A549 (cell line): ENCODE measurements around the gene OMD. TPM values are rescaled to one million over a fixed set of nuclear protein-coding genes. Genes with fewer than 3 reads are reported as not detected.
A peak's percentile ranks its signal among the peaks of the same experiment; 100 is the strongest.

Experiments used
- ATAC-seq, 2 experiments: fragments of 200-7000 bp in 1 of 2; fragments of >200 bp in 1 of 2; cut with Nextera tagmentation in 1 of 2; cut with Tn5 transposase in 1 of 2; 3 replicates each; pipeline versions ENCODE4 v1.8.0 to v1.9.1; 2018 to 2020; ENCODE audit warnings: mild to moderate bottlenecking in 1 of 2, moderate library complexity in 1 of 2
- CTCF ChIA-PET: fragments of 300-600 bp; sonication (Branson Sonifier 250); formaldehyde crosslinking; extraction: SDS; loops from one replicate; lab custom pipeline; 2021; ENCODE audit warnings: antibody characterized with exemption, inconsistent platforms; lab: Yijun Ruan, JAX
- POLR2A ChIA-PET: fragments of 350-600 bp; formaldehyde crosslinking; extraction: SDS; loops from one replicate; lab custom pipeline; 2021; ENCODE audit warnings: antibody characterized with exemption, inconsistent platforms; lab: Yijun Ruan, JAX
- DNase-seq, 2 experiments: peaks; one replicate each; pipeline versions ENCODE4 v3.0.0 to v3.0.0-alpha.2; 2011 to 2016; ENCODE audit warnings: low read depth in 1 of 2, low spot score in 1 of 2
- FAIRE-seq: peaks from 2 replicates; lab custom pipeline; 2011; peaks lifted over from hg19 to GRCh38; lab: Jason Lieb, UNC
- H3K27ac ChIP-seq, 2 experiments: fragments of >200 bp; sonication (Bioruptor Twin); formaldehyde crosslinking; 3 replicates each; pipeline ENCODE4 v1.5.1; 2016 to 2017
- H3K4me1 ChIP-seq: fragments of >200 bp; sonication (Bioruptor Twin); formaldehyde crosslinking; 3 replicates; pipeline ENCODE4 v1.6.1; 2016
- H3K4me2 ChIP-seq: fragments of >200 bp; sonication (Bioruptor Twin); formaldehyde crosslinking; 3 replicates; pipeline ENCODE4 v1.6.1; 2016
- H3K4me3 ChIP-seq: fragments of >200 bp; sonication (Bioruptor Twin); formaldehyde crosslinking; 3 replicates; pipeline ENCODE4 v1.5.1; 2016
- H3K9me3 ChIP-seq: fragments of >200 bp; sonication (Bioruptor Twin); formaldehyde crosslinking; 3 replicates; pipeline ENCODE4 v1.6.1; 2016
- CBX2 ChIP-seq: fragments of 200-600 bp; sonication (generic); IDR thresholded peaks from 2 replicates; pipeline ENCODE4 v1.6.1; 2016; ENCODE audit warnings: low read depth, mild to moderate bottlenecking, borderline replicate concordance
- CBX8 ChIP-seq: fragments of 200-600 bp; sonication (generic); IDR thresholded peaks from 2 replicates; pipeline ENCODE4 v1.6.1; 2016
- CHD2 ChIP-seq: fragments of 150-350 bp; IDR thresholded peaks from 2 replicates; pipeline ENCODE4 v1.6.1; 2014; ENCODE audit warnings: low read length; ENCODE audit not compliant: partially characterized antibody
- EP300 ChIP-seq, 2 experiments: fragments of >200 bp; sonication (Bioruptor Twin); formaldehyde crosslinking; IDR thresholded peaks; 2 replicates in 1 of 2; 3 replicates in 1 of 2; pipeline ENCODE4 v1.6.1; 2016 to 2017
- FOSL2 ChIP-seq, 2 experiments: fragments of 450-650 bp in 1 of 2; fragments of >200 bp in 1 of 2; sonication (Bioruptor Twin) in 1 of 2; formaldehyde crosslinking; IDR thresholded peaks; 2 replicates each; pipeline versions ENCODE4 v1.5.0 to v1.6.1; 2016 to 2020; ENCODE audit warnings: mild to moderate bottlenecking in 1 of 2, moderate library complexity in 1 of 2
- GATA3 ChIP-seq: IDR thresholded peaks from 2 replicates; pipeline ENCODE4 v1.6.1; 2012; ENCODE audit warnings: borderline replicate concordance
- HDAC2 ChIP-seq: fragments of 200-600 bp; sonication (generic); IDR thresholded peaks from 2 replicates; pipeline ENCODE4 v1.6.1; 2016
- HEYL ChIP-seq: fragments of 250-450 bp; sonication (Bioruptor Pico); IDR thresholded peaks from 2 replicates; pipeline ENCODE4 v1.8.0; 2021; ENCODE audit warnings: mild to moderate bottlenecking, moderate library complexity
- HOXB13 ChIP-seq: fragments of 250-450 bp; sonication (Bioruptor Pico); IDR thresholded peaks from 2 replicates; pipeline ENCODE4 v1.5.0; 2020; ENCODE audit warnings: low read depth, mild to moderate bottlenecking, moderate library complexity
- HOXB5 ChIP-seq: fragments of 250-450 bp; sonication (Bioruptor Pico); IDR thresholded peaks from 2 replicates; pipeline ENCODE4 v1.5.0; 2020; ENCODE audit warnings: mild to moderate bottlenecking, moderate library complexity
- KDM1A ChIP-seq: fragments of 200-600 bp; sonication (generic); IDR thresholded peaks from 2 replicates; pipeline ENCODE4 v1.6.1; 2016; ENCODE audit warnings: low read depth, mild to moderate bottlenecking
- KDM5A ChIP-seq: fragments of 200-600 bp; sonication (generic); IDR thresholded peaks from 2 replicates; pipeline ENCODE4 v1.6.1; 2016; ENCODE audit warnings: antibody characterized with exemption, mild to moderate bottlenecking
- NFE2L2 ChIP-seq: fragments of 150-350 bp; conservative IDR thresholded peaks from 2 replicates; pipeline ENCODE4 v1.6.1; 2014; ENCODE audit warnings: low read length
- NPAS2 ChIP-seq: fragments of 250-450 bp; sonication (Bioruptor Pico); IDR thresholded peaks from 2 replicates; pipeline ENCODE4 v1.8.0; 2022; ENCODE audit warnings: mild to moderate bottlenecking, moderate library complexity, borderline replicate concordance
- POLR2A ChIP-seq: IDR thresholded peaks from 2 replicates; pipeline ENCODE4 v1.6.1; 2012; ENCODE audit warnings: mild to moderate bottlenecking, low read length
- RAD21 ChIP-seq, 2 experiments: fragments of >200 bp in 1 of 2; sonication (Bioruptor Twin) in 1 of 2; formaldehyde crosslinking in 1 of 2; IDR thresholded peaks in 1 of 2; conservative IDR thresholded peaks in 1 of 2; 2 replicates in 1 of 2; 3 replicates in 1 of 2; pipeline ENCODE4 v1.6.1; 2012 to 2018; ENCODE audit warnings: inconsistent platforms in 1 of 2
- RFX5 ChIP-seq: fragments of 450-650 bp; IDR thresholded peaks from 2 replicates; pipeline ENCODE4 v1.7.1; 2014; ENCODE audit warnings: antibody characterized with exemption, mild to moderate bottlenecking, moderate library complexity
- SREBF2 ChIP-seq: fragments of 450-650 bp; IDR thresholded peaks from 2 replicates; pipeline ENCODE4 v1.6.1; 2014; ENCODE audit warnings: mild to moderate bottlenecking, moderate library complexity
- TFCP2L1 ChIP-seq: fragments of 250-450 bp; sonication (Bioruptor Pico); IDR thresholded peaks from 2 replicates; pipeline ENCODE4 v1.5.0; 2021; ENCODE audit warnings: mild to moderate bottlenecking
- USF2 ChIP-seq: fragments of 450-650 bp; IDR thresholded peaks from 2 replicates; pipeline ENCODE4 v1.6.1; 2014; ENCODE audit warnings: antibody characterized with exemption
- ZC3H11A ChIP-seq: fragments of 450-650 bp; IDR thresholded peaks from 2 replicates; pipeline ENCODE4 v1.6.1; 2014; ENCODE audit warnings: antibody characterized with exemption, mild to moderate bottlenecking
- ZSCAN20 ChIP-seq: fragments of 250-450 bp; sonication (Bioruptor Pico); IDR thresholded peaks from 2 replicates; pipeline ENCODE4 v1.8.0; 2022; ENCODE audit warnings: mild to moderate bottlenecking, moderate library complexity
- WGBS: methylation state at CpG from one replicate; pipeline ENCODE4 v1.1.6; 2017; ENCODE audit errors: missing lambda C conversion rate; 5-methylcytosine and 5-hydroxymethylcytosine counted together
- polyA plus RNA-seq, 4 experiments: library from polyadenylated mRNA; depleted of rRNA in 3 of 4; stranded (reverse); fragments of >200 nt; fragmentation: RNase III in 1 of 4; extraction: RNeasy Plus Mini Kit Qiagen cat#74134 plus additional on column Dnase treatment in 1 of 4; gene quantifications; 2 replicates in 3 of 4; 3 replicates in 1 of 4; pipeline ENCODE4 v1.2.3, GENCODE V29; 2011 to 2017
- TF ChIP-seq, protein P1 (sequence below): fragments of 250-450 bp; sonication (Bioruptor Pico); IDR thresholded peaks from 2 replicates; pipeline ENCODE4 v1.5.0; 2021; ENCODE audit warnings: mild to moderate bottlenecking, moderate library complexity, borderline replicate concordance
- TF ChIP-seq, protein P2 (sequence below): IDR thresholded peaks from 2 replicates; pipeline ENCODE4 v1.6.1; 2012
- TF ChIP-seq, protein P3 (sequence below): fragments of 150-350 bp; IDR thresholded peaks from 2 replicates; pipeline ENCODE4 v1.6.1; 2014; ENCODE audit warnings: low read depth, mild to moderate bottlenecking, low read length
- TF ChIP-seq, protein P4 (sequence below): fragments of >200 bp; sonication (Bioruptor Twin); formaldehyde crosslinking; IDR thresholded peaks from 2 replicates; pipeline ENCODE4 v1.6.1; 2016
- TF ChIP-seq, protein P5 (sequence below): fragments of 250-450 bp; sonication (Bioruptor Pico); IDR thresholded peaks from 2 replicates; pipeline ENCODE4 v1.5.0; 2020; ENCODE audit warnings: low read depth, mild to moderate bottlenecking, moderate library complexity

The OMD gene
- polyA plus RNA-seq, 2 of the 4 experiments (the other 2 are of a cell fraction): not detected

DNA sequence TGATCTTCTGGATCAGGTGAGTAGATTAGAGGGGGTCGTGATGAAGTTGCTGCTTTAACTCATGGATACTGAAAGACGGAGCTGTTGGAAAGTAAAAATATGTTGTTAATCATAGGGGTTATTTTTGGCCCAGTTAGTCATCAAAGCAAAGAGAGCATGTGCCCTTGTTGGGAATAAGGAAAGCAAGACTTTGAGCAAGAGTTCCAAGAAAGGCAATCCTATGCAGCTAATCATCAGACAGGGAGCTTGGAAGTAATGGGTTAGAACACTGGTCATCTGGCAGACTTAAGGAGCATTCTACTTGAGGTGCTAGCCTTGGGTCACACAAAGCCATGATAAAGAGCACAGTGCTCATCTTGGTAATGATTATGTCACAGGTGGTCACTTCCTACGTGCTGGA lies 39.7 kb upstream of the OMD start:
- Histone ChIP-seq H3K4me2 (peak overlapping the region; percentile 19; the same call in 1 of the 3 replicates), H3K4me3 (no peak overlapping the region), H3K4me1 (peaks cover 9% of the 10 kb centered on the region), H3K27ac (no peak overlapping the region), H3K9me3 (no peaks in the 10 kb centered on the region)
- peak; percentile 56; a peak in 5 of 6 replicates for ATAC-seq
- CTCF ChIA-PET: interaction anchor here (0.6 to 1.6 kb wide), 4 partner anchors 8 to 138 kb away, joined by 3 to 5 read pairs (median 3); partner anchors contain the start of genes CENPP and NOL8
- TF ChIP-seq, protein P1, sequence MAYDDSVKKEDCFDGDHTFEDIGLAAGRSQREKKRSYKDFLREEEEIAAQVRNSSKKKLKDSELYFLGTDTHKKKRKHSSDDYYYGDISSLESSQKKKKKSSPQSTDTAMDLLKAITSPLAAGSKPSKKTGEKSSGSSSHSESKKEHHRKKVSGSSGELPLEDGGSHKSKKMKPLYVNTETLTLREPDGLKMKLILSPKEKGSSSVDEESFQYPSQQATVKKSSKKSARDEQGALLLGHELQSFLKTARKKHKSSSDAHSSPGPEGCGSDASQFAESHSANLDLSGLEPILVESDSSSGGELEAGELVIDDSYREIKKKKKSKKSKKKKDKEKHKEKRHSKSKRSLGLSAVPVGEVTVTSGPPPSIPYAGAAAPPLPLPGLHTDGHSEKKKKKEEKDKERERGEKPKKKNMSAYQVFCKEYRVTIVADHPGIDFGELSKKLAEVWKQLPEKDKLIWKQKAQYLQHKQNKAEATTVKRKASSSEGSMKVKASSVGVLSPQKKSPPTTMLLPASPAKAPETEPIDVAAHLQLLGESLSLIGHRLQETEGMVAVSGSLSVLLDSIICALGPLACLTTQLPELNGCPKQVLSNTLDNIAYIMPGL (CRISPR knock-in tag): no peak
- no peak for TF ChIP-seq NPAS2
- TF ChIP-seq CBX8: no peak
- no peak for TF ChIP-seq RFX5
- TF ChIP-seq TFCP2L1 (CRISPR knock-in tag): no peak
- no peak for TF ChIP-seq GATA3
- TF ChIP-seq CBX2: no peak
- no peak for TF ChIP-seq CHD2
- TF ChIP-seq NFE2L2: no peak
- TF ChIP-seq, protein P2, sequence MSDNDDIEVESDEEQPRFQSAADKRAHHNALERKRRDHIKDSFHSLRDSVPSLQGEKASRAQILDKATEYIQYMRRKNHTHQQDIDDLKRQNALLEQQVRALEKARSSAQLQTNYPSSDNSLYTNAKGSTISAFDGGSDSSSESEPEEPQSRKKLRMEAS: no peak
- TF ChIP-seq EP300 (IDR thresholded peaks at IDR 0.05): no peak
- TF ChIP-seq, protein P3, sequence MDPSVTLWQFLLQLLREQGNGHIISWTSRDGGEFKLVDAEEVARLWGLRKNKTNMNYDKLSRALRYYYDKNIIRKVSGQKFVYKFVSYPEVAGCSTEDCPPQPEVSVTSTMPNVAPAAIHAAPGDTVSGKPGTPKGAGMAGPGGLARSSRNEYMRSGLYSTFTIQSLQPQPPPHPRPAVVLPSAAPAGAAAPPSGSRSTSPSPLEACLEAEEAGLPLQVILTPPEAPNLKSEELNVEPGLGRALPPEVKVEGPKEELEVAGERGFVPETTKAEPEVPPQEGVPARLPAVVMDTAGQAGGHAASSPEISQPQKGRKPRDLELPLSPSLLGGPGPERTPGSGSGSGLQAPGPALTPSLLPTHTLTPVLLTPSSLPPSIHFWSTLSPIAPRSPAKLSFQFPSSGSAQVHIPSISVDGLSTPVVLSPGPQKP: no peak
- TF ChIP-seq RAD21 (conservative IDR thresholded peaks at IDR 0.05 in 1 of 2, IDR thresholded peaks at IDR 0.05 in 1 of 2): no peak
- no peak for TF ChIP-seq FOSL2 (IDR thresholded peaks at IDR 0.05)
- TF ChIP-seq FOSL2 (CRISPR knock-in tag; IDR thresholded peaks at IDR 0.05): no peak
- no peak for TF ChIP-seq KDM5A
- TF ChIP-seq ZSCAN20 (CRISPR knock-in tag): no peak
- TF ChIP-seq, protein P4, sequence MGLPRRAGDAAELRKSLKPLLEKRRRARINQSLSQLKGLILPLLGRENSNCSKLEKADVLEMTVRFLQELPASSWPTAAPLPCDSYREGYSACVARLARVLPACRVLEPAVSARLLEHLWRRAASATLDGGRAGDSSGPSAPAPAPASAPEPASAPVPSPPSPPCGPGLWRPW: no peak
- POLR2A ChIA-PET: no interaction called here
- 58% methylated on average over 3 of the region's 3 CpGs for WGBS
- no peak for FAIRE-seq
- peak in 1 of 2 experiments; percentile 12 for DNase-seq

GRCh38 chr9:92463387-92463786 lies 39.1 kb upstream of the OMD start:
- POLR2A ChIA-PET: no interaction called here
- FAIRE-seq (no peak), DNase-seq (no peak), ATAC-seq (no peak)
- H3K4me2 ChIP-seq: no peak overlapping the region
- H3K9me3 ChIP-seq: no peaks in the 10 kb centered on the region
- H3K4me3 ChIP-seq: no peak overlapping the region
- no peak for TF ChIP-seq POLR2A
- TF ChIP-seq, protein P4: no peak
- no peak for TF ChIP-seq ZC3H11A
- TF ChIP-seq HEYL (CRISPR knock-in tag): no peak
- no peak for TF ChIP-seq NPAS2
- TF ChIP-seq RAD21 (conservative IDR thresholded peaks at IDR 0.05 in 1 of 2, IDR thresholded peaks at IDR 0.05 in 1 of 2): no peak
- TF ChIP-seq, protein P5, sequence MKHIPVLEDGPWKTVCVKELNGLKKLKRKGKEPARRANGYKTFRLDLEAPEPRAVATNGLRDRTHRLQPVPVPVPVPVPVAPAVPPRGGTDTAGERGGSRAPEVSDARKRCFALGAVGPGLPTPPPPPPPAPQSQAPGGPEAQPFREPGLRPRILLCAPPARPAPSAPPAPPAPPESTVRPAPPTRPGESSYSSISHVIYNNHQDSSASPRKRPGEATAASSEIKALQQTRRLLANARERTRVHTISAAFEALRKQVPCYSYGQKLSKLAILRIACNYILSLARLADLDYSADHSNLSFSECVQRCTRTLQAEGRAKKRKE: no peak
- TF ChIP-seq HOXB5 (CRISPR knock-in tag): no peak
- TF ChIP-seq KDM5A: no peak
- no peak for TF ChIP-seq SREBF2
- no peak for TF ChIP-seq USF2
- no peak for TF ChIP-seq KDM1A
- no peak for TF ChIP-seq HDAC2
- no peak for TF ChIP-seq HOXB13 (CRISPR knock-in tag)
- H3K27ac ChIP-seq: no peak overlapping the region
- peaks cover 9% of the 10 kb centered on the region for H3K4me1 ChIP-seq
- CTCF ChIA-PET: interaction anchor here (0.9 to 1.7 kb wide), 4 partner anchors 8 to 138 kb away, joined by 3 to 5 read pairs (median 4); partner anchors contain the start of genes CENPP and NOL8
